Activated CD4-positive, alpha-beta T cell treated with anti-CD3 and anti-CD28 coated beads, Interleukin-2, amount 50 U/mL, for 48 hours (primary cell): ENCODE data around the gene CRYBG3.
"Not testable (repeated sequence)": the region's sequence is repeated elsewhere in the genome, so short reads cannot be mapped to it uniquely, and the experiment has no call there.

Source experiments
- DNase-seq, 2 experiments: peaks; one replicate each; pipeline ENCODE4 v3.0.0-alpha.2; 2020

Gene CRYBG3

GRCh38 chr3:97901313-97902248 is 79.8 kb downstream of the CRYBG3 start:
- DNase-seq: no peak

GRCh38 chr3:97909830-97910229 is 88.0 kb downstream of the CRYBG3 start:
- DNase-seq: not testable (repeated sequence)

- DNase-seq: peak; percentile 5 to 8
Measured at GRCh38 chr3:97910236-97910831, 88.5 kb downstream of the CRYBG3 start.

- no peak for DNase-seq
Measured at GRCh38 chr3:97910931-97911351, 89.1 kb downstream of the CRYBG3 start.

- DNase-seq: no peak
Measured at GRCh38 chr3:97911459-97911858, 89.6 kb downstream of the CRYBG3 start.

- no peak for DNase-seq
Measured at GRCh38 chr3:97914388-97914787, 92.6 kb downstream of the CRYBG3 start.

GRCh38 chr3:97916576-97916975 is 94.8 kb downstream of the CRYBG3 start:
- no peak for DNase-seq

GRCh38 chr3:97917813-97918536 is 96.2 kb downstream of the CRYBG3 start:
- DNase-seq: no peak

GRCh38 chr3:97927704-97928103 is 105.9 kb downstream of the CRYBG3 start:
- no peak for DNase-seq

- no peak for DNase-seq
Measured at GRCh38 chr3:97928986-97929385, 107.2 kb downstream of the CRYBG3 start.

- DNase-seq: no peak
Measured at GRCh38 chr3:97930018-97930417, 108.2 kb downstream of the CRYBG3 start.

- no peak for DNase-seq
Measured at GRCh38 chr3:97931218-97931617, 109.4 kb downstream of the CRYBG3 start.

- DNase-seq: no peak
Measured at GRCh38 chr3:97932387-97932801, 110.6 kb downstream of the CRYBG3 start.

- no peak for DNase-seq
Measured at GRCh38 chr3:97934980-97935695, 113.3 kb downstream of the CRYBG3 start.

- DNase-seq: no peak
Measured at GRCh38 chr3:97935842-97936241, 114.0 kb downstream of the CRYBG3 start.

GRCh38 chr3:97937205-97937604 is 115.4 kb downstream of the CRYBG3 start:
- DNase-seq: no peak

GRCh38 chr3:97938444-97938843 is 116.6 kb downstream of the CRYBG3 start:
- no peak for DNase-seq

- DNase-seq: no peak
Measured at GRCh38 chr3:97939401-97939800, 117.6 kb downstream of the CRYBG3 start.

GRCh38 chr3:97940034-97940433 is 118.2 kb downstream of the CRYBG3 start:
- no peak for DNase-seq

- no peak for DNase-seq
Measured at GRCh38 chr3:97942801-97943546, 121.2 kb downstream of the CRYBG3 start.

- no peak for DNase-seq
Measured at GRCh38 chr3:97948351-97949109, 126.7 kb downstream of the CRYBG3 start.
